ENCODE measurements around the gene GSTM3. TPM values are rescaled to one million over a fixed set of nuclear protein-coding genes. Genes with fewer than 3 reads are reported as not detected.
A peak's percentile ranks its signal among the peaks of the same experiment; 100 is the strongest.

The GSTM3 gene
- total RNA-seq, 1 experiment from 2014 or later: 110 TPM

DNA sequence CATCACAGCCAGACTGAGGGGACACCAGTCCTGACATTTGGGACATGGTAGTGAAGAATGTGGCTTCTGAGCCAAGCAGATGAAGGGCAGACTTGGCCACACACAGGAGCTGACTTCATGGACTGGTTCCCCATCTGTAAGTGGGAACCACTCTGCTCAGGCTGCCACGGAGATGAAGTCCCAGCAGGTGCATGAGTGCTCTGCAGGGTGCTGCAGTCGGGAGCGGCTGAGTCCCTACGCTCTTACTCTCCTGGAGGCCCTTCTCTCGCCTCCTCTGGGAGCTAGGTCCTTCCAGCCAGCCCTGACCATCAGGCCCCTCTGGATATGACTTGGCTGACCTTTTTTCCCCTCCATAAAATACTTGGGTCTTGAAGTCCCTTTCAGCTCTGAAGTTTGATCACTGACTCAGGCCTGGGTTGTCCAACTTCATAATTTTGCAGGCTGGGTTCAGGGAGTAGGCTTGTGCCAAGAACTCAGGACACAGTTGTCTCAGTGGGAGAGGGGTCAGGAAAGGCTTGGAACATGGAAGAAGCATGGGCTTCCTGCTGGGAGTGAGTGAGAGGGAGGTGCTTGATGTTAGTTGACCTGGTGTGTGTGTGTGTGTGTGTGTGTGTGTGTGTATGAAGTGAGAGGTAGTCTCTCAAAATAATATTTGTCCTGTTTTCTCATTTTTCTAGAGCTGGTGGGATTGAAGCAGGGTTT, 43.9 kb upstream of the GSTM3 start:
- CTCF ChIA-PET: interaction anchor here (0.6 to 2.0 kb wide), 2 partner anchors 26 to 200 kb away, joined by 3 to 7 read pairs; partner anchors contain the start of gene AHCYL1
- 0 out of 2 replicates have a peak, but pooled peaks cover under 1% of the 10 kb centered on the region for H3K79me2 ChIP-seq (ENCODE audit: low read depth)
- no peak overlapping the region for H2AFZ ChIP-seq
- BruUV-seq (replicated peaks): no TSS peak
- no peaks in the 10 kb centered on the region for H3K36me3 ChIP-seq (ENCODE audit: low read depth)
- POLR2A ChIA-PET (ENCODE audit: unreplicated experiment): no interaction called here
- TF ChIP-seq EZH2 (IDR thresholded peaks at IDR 0.05; ENCODE audit: low read depth): no peak
- TF ChIP-seq, protein P1, sequence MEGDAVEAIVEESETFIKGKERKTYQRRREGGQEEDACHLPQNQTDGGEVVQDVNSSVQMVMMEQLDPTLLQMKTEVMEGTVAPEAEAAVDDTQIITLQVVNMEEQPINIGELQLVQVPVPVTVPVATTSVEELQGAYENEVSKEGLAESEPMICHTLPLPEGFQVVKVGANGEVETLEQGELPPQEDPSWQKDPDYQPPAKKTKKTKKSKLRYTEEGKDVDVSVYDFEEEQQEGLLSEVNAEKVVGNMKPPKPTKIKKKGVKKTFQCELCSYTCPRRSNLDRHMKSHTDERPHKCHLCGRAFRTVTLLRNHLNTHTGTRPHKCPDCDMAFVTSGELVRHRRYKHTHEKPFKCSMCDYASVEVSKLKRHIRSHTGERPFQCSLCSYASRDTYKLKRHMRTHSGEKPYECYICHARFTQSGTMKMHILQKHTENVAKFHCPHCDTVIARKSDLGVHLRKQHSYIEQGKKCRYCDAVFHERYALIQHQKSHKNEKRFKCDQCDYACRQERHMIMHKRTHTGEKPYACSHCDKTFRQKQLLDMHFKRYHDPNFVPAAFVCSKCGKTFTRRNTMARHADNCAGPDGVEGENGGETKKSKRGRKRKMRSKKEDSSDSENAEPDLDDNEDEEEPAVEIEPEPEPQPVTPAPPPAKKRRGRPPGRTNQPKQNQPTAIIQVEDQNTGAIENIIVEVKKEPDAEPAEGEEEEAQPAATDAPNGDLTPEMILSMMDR (conservative IDR thresholded peaks at IDR 0.05): no peak
- H3K4me2 ChIP-seq: peak overlapping the region; percentile 63
- H3K4me1 ChIP-seq (replicated peaks; ENCODE audit: insufficient read depth): peaks cover 88% of the 10 kb centered on the region
- H3K4me3 ChIP-seq: no peak overlapping the region
- H3K9me3 ChIP-seq (ENCODE audit: insufficient read depth, low read depth): peaks cover 9% of the 10 kb centered on the region; the same call in 1 of the 2 replicates
- intact Hi-C loops (cut with micrococcal nuclease; ENCODE audit: unreplicated experiment): no loop called here
- H3K27me3 ChIP-seq (ENCODE audit: insufficient read depth, low read depth): no peaks in the 10 kb centered on the region
- no peaks in the 10 kb centered on the region for H3K9me2 ChIP-seq (ENCODE audit: insufficient read depth)
- H3F3A ChIP-seq (ENCODE audit: insufficient read depth, low read depth): peaks cover 46% of the 10 kb centered on the region
- H4K20me1 ChIP-seq (ENCODE audit: insufficient read depth): no peaks in the 10 kb centered on the region
- no peak for DNase-seq
- peak overlapping the region; percentile 89; the same call in 1 of the 2 replicates for H3K27ac ChIP-seq

DNA sequence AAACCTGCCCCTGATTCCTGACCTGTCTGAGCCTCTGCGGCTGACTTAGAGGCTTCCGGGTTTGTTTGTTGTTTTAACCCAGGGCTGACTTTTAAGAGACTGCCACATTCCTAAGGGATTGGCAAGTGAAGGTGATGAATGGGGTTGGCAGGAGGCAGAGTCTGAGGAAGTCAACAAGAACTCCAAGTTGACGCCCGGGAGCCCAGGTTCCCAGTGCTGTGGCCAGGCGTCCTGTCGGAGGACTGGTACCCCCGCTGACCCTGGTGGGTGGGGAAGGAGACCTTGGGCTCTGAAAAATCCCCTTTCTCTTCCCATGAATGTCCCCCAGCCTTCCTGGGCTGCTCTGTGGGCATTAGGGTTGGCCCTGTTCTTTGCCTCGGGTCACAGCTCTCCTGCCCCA, 42.6 kb upstream of the GSTM3 start:
- H3K36me3 ChIP-seq (ENCODE audit: low read depth): no peaks in the 10 kb centered on the region
- H3K79me2 ChIP-seq (ENCODE audit: low read depth): no peaks in the 10 kb centered on the region
- peak overlapping the region; percentile 63 for H3K4me2 ChIP-seq
- H3K4me1 ChIP-seq (replicated peaks; ENCODE audit: insufficient read depth): peaks cover 76% of the 10 kb centered on the region
- peak overlapping the region; percentile 12; the same call in 1 of the 2 replicates for H3K4me3 ChIP-seq
- intact Hi-C loops (cut with micrococcal nuclease; ENCODE audit: unreplicated experiment): loop anchor here (2.0 kb wide), 1 partner anchor 39 kb away; no protein-coding TSS in a partner anchor
- ChIA-PET CTCF (interaction anchor here (0.7 to 0.9 kb wide), 2 partner anchors 143 to 201 kb away, joined by 3 to 5 read pairs; partner anchors contain the start of gene AHCYL1), POLR2A (ENCODE audit: unreplicated experiment) (interaction anchor here (0.6 kb wide), 1 partner anchor 236 kb away, joined by 3 read pairs; no protein-coding TSS in a partner anchor)
- H2AFZ ChIP-seq: peak overlapping the region; percentile 55
- peaks cover 9% of the 10 kb centered on the region; the same call in 1 of the 2 replicates for H3K9me3 ChIP-seq (ENCODE audit: insufficient read depth, low read depth)
- peaks cover 34% of the 10 kb centered on the region for H3F3A ChIP-seq (ENCODE audit: insufficient read depth, low read depth)
- peak; percentile 77 to 99 for DNase-seq
- no TSS peak for BruUV-seq (replicated peaks)
- peak overlapping the region; percentile 89 for H3K27ac ChIP-seq
- H4K20me1 ChIP-seq (ENCODE audit: insufficient read depth): no peaks in the 10 kb centered on the region
- H3K9me2 ChIP-seq (ENCODE audit: insufficient read depth): no peaks in the 10 kb centered on the region
- H3K27me3 ChIP-seq (ENCODE audit: insufficient read depth, low read depth): no peaks in the 10 kb centered on the region
- TF ChIP-seq, protein P1 (conservative IDR thresholded peaks at IDR 0.05): no peak
- no peak for TF ChIP-seq EZH2 (IDR thresholded peaks at IDR 0.05; ENCODE audit: low read depth)

- intact Hi-C loops (cut with micrococcal nuclease; ENCODE audit: unreplicated experiment): loop anchor here (2.0 kb wide), 1 partner anchor 40 kb away; no protein-coding TSS in a partner anchor
- Histone ChIP-seq H3K79me2 (ENCODE audit: low read depth) (no peaks in the 10 kb centered on the region), H4K20me1 (ENCODE audit: insufficient read depth) (no peaks in the 10 kb centered on the region), H3K4me3 (no peak overlapping the region; the same call in 1 of the 2 replicates), H3K27me3 (ENCODE audit: insufficient read depth, low read depth) (no peaks in the 10 kb centered on the region), H3K36me3 (ENCODE audit: low read depth) (no peaks in the 10 kb centered on the region), H3K9me3 (ENCODE audit: insufficient read depth, low read depth) (peaks cover 9% of the 10 kb centered on the region; the same call in 1 of the 2 replicates), H3F3A (ENCODE audit: insufficient read depth, low read depth) (peaks cover 30% of the 10 kb centered on the region), H3K9me2 (ENCODE audit: insufficient read depth) (no peaks in the 10 kb centered on the region), H3K27ac (peak overlapping the region; percentile 89), H3K4me1 (replicated peaks; ENCODE audit: insufficient read depth) (peaks cover 76% of the 10 kb centered on the region), H3K4me2 (peak overlapping the region; percentile 63), H2AFZ (no peak overlapping the region)
- TF ChIP-seq, protein P1 (conservative IDR thresholded peaks at IDR 0.05): no peak
- no peak for TF ChIP-seq EZH2 (IDR thresholded peaks at IDR 0.05; ENCODE audit: low read depth)
- DNase-seq: no peak
- CTCF ChIA-PET: interaction anchor here (0.6 to 1.8 kb wide), 4 partner anchors 8 to 229 kb away, joined by 3 to 16 read pairs (median 4); partner anchors contain the start of gene AHCYL1
- POLR2A ChIA-PET (ENCODE audit: unreplicated experiment): interaction anchor here (0.6 to 0.7 kb wide), 4 partner anchors 9 to 235 kb away, joined by 3 to 4 read pairs (median 3); no protein-coding TSS in a partner anchor
- no TSS peak for BruUV-seq (replicated peaks)
Observed at GRCh38 chr1:109782927-109783326, 42.1 kb upstream of the GSTM3 start.

All from PC-9 (cell line).